ENCODE results near the gene SGMS1.

The SGMS1 gene

DNA sequence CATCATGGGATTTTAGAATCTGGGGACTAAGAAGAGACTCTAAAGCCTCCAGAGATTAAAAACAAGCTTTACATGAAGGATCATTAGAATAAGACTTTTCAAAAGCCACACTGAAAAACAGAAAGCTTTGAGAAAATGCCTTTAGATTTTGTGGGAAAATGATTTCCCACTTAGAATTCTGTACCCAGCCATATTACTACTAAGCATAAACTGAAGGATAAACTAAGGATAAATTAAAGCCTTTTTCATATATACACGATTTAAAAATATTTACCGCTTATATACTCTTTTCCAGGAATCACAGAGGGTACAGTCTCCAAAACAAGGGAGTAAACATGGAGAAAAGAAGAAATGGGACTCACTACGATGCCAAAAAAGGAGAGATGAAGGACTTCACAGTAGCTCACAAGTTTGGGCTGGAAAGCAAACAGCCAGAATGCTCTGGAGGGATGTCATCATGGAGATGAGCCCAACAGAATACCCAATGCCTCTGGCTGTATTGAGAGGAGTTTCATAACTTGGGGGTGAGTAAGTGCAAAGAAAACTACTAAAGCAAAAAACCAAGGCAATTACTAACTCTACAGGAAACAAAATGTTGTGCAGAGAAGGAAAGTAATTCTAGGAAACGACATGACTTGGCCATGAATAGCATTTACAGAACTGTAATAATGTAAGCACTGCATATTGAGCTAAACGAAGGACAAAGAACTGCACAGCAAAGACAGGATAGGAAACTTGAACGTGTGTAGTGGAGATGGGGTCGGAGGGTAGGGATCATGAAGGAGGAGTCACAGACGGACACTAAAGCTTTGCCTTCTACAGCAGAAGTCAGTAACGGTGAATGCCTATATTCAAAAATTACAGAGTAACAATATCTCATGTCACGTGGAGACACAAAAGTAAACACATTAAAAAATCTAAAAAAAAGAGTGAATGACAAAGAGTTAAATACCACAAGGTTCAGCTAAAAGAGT, 311.0 kb downstream of the SGMS1 start:
- TF ChIP-seq, protein P1, sequence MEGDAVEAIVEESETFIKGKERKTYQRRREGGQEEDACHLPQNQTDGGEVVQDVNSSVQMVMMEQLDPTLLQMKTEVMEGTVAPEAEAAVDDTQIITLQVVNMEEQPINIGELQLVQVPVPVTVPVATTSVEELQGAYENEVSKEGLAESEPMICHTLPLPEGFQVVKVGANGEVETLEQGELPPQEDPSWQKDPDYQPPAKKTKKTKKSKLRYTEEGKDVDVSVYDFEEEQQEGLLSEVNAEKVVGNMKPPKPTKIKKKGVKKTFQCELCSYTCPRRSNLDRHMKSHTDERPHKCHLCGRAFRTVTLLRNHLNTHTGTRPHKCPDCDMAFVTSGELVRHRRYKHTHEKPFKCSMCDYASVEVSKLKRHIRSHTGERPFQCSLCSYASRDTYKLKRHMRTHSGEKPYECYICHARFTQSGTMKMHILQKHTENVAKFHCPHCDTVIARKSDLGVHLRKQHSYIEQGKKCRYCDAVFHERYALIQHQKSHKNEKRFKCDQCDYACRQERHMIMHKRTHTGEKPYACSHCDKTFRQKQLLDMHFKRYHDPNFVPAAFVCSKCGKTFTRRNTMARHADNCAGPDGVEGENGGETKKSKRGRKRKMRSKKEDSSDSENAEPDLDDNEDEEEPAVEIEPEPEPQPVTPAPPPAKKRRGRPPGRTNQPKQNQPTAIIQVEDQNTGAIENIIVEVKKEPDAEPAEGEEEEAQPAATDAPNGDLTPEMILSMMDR (conservative IDR thresholded peaks at IDR 0.05; ENCODE audit: low read depth), result no peak
- POLR2A ChIA-PET (ENCODE audit: low non-redundant PET), result no interaction called here
- DNase-seq (ENCODE audit: low spot score), result peak; percentile 60
- no peak overlapping the region for H3K27ac ChIP-seq
- CTCF ChIA-PET, result interaction anchor here (0.6 to 0.7 kb wide), 2 partner anchors 54 to 1401 kb away, joined by 5 to 8 read pairs; no protein-coding TSS in a partner anchor

DNA sequence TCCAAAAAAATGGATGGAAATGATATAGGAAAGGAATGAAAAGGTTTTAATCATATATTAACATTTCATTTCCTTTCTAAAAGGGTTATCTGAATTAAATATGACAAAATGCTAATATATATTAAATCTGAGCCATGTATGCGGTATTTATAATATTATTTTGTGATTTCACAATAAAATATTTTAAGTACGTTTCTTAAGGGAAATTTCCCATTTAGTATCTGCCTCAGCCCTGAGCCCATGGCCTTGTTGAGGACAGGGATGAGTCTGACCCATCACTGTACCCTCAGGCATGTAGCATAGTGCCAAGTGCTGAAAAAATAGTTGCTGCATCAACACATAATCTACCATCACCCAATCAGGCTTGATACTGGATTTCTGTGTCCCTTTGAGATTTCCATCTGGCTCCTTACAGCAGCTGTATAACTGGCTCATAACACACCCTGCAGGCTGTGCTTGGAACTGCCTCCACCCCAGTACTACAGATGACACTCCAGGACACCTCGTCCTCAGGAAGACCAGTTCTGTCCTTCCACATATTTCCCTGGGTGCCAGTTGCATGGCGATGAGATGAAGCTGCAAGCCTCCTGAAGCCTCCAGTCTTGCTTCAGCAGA, 313.1 kb downstream of the SGMS1 start:
- TF ChIP-seq, protein P1 (conservative IDR thresholded peaks at IDR 0.05; ENCODE audit: low read depth), result peak; percentile 19; the same call in 1 of the 2 replicates
- no peak overlapping the region for H3K27ac ChIP-seq
- ChIA-PET POLR2A (ENCODE audit: low non-redundant PET) (no interaction called here), CTCF (interaction anchor here (0.6 kb wide), 1 partner anchor 9 kb away, joined by 7 read pairs; no protein-coding TSS in a partner anchor)
- DNase-seq (ENCODE audit: low spot score), result no peak

DNA sequence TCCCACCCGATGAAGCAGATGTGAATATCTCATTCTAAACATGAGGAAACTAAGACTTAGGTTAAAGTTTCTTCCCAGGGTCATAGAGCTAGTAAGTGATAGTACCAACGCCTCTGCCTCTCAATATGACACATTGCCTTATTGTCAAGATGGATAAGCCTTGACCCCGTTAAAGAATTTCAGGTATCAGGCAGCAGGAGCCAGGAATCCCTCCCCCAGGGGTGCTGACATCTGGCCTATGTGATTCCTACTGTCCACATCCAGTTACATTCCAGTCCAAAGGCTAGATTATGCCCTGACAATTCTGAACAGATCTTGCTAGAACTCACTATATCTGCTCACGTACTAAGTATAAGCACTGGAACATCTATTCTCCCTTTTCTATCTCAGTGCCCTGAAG, 314.4 kb downstream of the SGMS1 start:
- ChIA-PET CTCF (interaction anchor here (0.9 kb wide), 1 partner anchor 150 kb away, joined by 3 read pairs; no protein-coding TSS in a partner anchor), POLR2A (ENCODE audit: low non-redundant PET) (no interaction called here)
- TF ChIP-seq, protein P1 (conservative IDR thresholded peaks at IDR 0.05; ENCODE audit: low read depth), result no peak
- DNase-seq (ENCODE audit: low spot score), result no peak
- no peak overlapping the region for H3K27ac ChIP-seq

DNA sequence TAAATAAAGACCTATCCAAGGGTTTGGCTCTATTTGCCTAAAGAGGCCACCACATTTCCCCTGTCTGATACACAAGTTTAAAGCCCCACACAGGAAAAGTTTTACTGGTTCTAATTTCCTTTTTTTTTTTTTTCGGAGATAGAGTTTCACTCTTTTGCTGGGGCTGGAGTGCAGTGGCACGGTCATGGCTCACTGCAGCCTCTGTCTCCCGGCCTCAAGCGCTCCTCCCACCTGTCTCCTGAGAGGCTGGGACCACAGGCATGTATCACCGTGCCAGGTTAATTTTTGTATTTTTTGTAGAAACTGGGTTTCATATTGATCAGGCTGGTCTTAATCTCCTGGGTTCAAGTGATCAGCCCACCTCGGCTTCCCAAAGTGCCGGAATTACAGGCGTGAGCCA, 319.1 kb downstream of the SGMS1 start:
- TF ChIP-seq, protein P1 (conservative IDR thresholded peaks at IDR 0.05; ENCODE audit: low read depth), result no peak
- H3K27ac ChIP-seq, result no peak overlapping the region
- no peak for DNase-seq (ENCODE audit: low spot score)
- ChIA-PET POLR2A (ENCODE audit: low non-redundant PET) (no interaction called here), CTCF (no interaction called here)

DNA sequence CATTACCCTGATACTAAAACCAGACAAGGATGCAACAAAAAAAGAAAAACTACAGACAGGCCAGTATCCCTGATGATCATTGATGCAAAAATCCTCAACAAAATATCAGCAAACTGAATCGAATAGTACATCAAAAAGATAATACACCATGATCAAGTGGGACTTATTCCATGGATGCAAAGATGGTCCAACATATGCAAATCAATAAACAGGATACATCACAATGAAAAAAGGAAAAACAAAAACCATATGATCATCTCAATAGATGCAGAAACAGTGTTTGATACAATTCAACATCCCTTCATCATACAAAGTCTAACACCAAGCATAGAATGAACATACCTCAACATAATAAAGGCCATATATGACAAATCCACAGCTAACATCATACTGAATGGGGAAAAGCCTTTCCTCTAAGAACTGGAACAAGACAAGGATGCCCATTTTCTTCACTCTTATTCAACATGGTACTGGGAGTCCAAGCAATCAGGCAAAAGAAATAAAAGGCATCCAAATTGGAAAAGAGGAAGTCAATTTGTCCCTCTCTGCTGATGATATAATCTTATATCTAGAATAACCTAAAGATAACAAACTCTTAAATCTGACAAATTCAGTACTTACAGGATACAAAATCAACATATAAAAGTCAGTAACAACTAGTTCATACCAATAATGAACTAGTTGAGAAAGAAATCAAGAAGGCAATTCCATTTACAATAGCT, 323.6 kb downstream of the SGMS1 start:
- TF ChIP-seq, protein P1 (conservative IDR thresholded peaks at IDR 0.05; ENCODE audit: low read depth), result no peak
- DNase-seq (ENCODE audit: low spot score), result no peak
- no peak overlapping the region for H3K27ac ChIP-seq
- ChIA-PET POLR2A (ENCODE audit: low non-redundant PET) (no interaction called here), CTCF (no interaction called here)

DNA sequence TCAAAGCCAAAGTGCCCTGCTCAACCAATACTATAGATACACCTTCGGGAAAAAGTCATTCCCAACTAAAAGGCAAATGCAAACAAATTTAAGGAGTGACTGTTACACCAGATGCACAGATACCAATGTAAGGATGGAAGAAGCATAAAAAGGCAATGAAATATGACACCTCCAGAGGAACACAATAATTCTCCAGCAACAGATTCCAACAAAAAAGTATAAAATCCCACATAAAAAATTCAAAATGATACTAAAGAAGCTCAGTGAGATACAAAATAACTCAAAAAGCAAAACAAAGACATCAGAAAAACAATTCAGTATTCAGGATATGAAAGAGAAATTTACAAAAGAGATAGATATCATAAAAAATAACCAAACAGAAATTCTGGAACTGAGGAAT, 328.4 kb downstream of the SGMS1 start:
- ChIA-PET POLR2A (ENCODE audit: low non-redundant PET) (no interaction called here), CTCF (no interaction called here)
- no peak for DNase-seq (ENCODE audit: low spot score)
- TF ChIP-seq, protein P1 (conservative IDR thresholded peaks at IDR 0.05; ENCODE audit: low read depth), result no peak
- H3K27ac ChIP-seq, result no peak overlapping the region
